ENCODE data around the gene CRYBG2.

GRCh38 chr1:26373281-26373680 lies 19.4 kb upstream of the CRYBG2 start:
- TF ChIP-seq POLR2AphosphoS5 (IDR thresholded peaks at IDR 0.05; ENCODE audit: low read depth, low read length) (no peak), CTCF (IDR thresholded peaks at IDR 0.05) (no peak), SIN3A (IDR thresholded peaks at IDR 0.05; ENCODE audit: borderline replicate concordance, insufficient read depth, low read depth, low read length) (no peak)

Data from Panc1 (cell line).